Measurements from ENCODE around the gene SLC9A8.

- TF ChIP-seq CTCF (IDR thresholded peaks at IDR 0.05 in 4 of 5, conservative IDR thresholded peaks at IDR 0.05 in 1 of 5) (peak in 2 of 5 experiments; percentile 16 to 21), POLR2A (IDR thresholded peaks at IDR 0.05) (peak; percentile 98 to 99)
Measured at GRCh38 chr20:49936153-49937026, 123.8 kb downstream of the SLC9A8 start, which contains the start of gene RNF114.

Measured in gastrocnemius medialis (tissue), 4 donors.